Measurements from ENCODE around the gene PCDH19.

PCDH19 gene

DNA sequence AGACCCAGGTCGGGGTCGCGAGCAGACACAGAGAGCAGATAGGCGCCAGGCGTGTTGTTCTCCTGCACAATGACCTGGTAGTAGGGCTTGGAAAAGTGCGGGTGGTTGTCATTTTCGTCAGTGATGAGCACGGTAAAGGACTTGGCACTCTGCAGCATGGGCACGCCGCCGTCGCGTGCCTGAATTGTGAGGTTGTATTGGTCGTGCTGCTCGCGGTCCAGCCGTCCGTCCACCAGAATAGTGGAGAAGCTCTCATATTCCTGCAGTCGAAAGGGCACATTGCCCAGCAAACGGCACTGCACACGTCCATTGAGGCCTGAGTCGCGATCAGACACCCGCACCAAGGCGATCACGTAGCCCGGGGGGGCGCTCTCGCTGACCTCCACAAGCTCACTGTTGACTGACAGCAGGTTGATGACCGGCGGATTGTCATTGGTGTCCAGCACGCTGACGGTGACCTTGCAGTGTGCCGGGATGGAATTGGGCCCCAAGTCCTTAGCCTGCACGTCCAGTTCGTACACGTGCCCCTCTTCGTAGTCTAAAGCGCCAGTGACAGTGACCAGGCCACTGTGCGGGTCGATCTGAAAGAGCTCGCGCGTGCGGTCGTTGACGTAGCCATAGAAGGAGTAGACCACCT lies 2.8 kb downstream of the PCDH19 start:
- no peak overlapping the region for H3K4me3 ChIP-seq
- no peak overlapping the region for H3K27ac ChIP-seq

DNA sequence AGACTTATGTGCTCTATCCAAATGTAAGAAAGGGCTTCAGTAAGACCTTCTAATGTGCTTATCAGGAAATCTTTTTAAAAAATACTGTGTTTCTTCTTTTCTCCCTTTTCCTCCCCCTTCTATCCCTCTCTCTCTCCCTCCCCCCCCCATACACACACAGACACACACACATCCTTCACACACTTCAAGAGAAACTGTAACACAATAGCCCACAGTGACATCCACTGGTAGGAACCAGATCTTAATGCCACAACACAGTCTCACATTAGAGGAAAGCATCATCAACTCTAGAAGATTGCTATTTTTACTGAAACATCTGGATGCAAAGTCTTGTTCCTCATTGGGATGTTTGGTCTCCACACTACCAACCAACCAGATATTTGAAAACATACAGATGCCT lies 4.6 kb downstream of the PCDH19 start:
- Histone ChIP-seq H3K4me3 (no peak overlapping the region), H3K27ac (no peak overlapping the region)

DNA sequence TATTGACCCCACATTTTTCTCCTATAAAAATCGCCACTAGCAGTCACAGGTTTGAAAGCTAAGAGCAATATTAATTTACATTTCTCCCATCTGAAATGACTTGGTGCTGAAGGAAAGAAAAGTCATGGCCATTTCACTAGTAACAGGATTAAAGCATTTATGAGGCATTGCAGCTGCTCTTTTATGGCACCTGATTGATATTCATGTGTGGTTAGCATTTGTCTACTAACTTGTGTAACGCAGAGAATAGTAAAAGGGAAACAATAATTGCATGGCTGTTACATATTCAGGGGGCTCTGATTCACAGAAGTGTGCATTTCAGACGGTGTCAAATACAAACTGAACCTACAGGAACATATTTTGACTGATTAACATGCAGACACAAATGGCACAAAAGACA lies 5.2 kb downstream of the PCDH19 start:
- Histone ChIP-seq H3K27ac (no peak overlapping the region), H3K4me3 (no peak overlapping the region)

DNA sequence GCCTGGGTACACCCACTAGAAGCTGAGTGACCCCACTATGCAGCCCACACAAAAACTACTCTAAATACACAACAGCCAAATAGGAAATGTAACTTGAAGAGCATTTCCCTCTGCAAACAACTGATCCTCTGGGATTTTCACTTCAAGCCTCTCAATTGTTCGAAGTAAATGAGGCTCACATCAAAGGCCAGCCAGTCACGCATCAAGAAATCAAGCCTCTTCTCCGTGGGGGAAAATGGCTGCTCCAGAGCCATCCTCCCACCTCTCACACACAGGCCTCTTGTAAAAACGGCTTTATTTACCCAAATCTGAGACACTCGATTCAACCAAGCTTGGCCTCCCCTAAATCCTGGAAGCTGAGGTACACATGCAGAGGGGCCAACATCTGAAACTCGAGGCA lies 14.3 kb downstream of the PCDH19 start:
- H3K4me3 ChIP-seq: no peak overlapping the region
- no peak overlapping the region for H3K27ac ChIP-seq

DNA sequence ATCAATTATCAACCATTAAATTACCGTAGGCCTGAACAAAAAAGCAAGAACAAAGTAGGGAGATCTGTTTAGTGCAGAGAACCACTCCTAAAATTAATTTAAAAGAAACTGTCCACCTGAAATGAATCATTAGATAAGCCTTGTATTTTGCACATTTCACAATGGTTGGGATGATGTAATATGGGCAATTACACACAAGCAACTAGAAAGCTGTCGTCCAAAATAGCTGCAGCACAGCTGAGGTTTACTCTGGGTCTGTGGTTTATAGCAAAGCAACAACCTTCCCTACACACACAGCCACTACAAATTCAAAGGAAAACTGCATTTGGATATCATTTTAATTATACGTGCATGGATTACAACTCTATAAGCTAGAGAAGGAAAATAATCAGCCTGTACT lies 28.5 kb downstream of the PCDH19 start:
- H3K4me3 ChIP-seq: no peak overlapping the region
- H3K27ac ChIP-seq: no peak overlapping the region

DNA sequence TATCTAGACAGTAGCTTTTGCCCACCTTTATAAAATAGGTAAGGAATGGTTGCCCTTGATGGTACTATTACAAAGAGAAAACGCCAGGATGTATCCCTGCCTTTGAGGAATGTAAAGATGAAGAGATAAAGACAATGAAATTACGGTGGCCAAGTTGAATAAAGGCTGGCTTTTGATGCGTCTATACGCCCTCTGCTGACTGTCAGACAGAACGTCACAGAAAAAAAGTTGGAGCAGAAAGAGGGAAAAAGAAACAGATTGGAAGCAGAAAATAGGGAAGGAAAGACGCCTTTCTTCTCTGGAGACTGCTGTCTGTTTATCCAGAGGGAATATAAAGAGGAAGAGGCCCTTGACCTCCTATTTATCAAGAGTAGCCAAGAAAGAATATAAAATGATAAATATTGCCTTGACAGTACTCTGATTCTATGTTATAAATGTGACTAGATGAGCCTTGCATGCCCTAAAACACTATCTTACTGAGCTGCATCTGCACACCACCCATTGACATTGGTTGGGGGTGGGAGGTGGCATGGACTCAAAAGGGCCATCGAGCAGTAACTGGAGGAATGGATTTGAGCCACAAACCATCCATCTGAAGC lies 30.6 kb downstream of the PCDH19 start:
- H3K4me3 ChIP-seq: no peak overlapping the region
- H3K27ac ChIP-seq: no peak overlapping the region

DNA sequence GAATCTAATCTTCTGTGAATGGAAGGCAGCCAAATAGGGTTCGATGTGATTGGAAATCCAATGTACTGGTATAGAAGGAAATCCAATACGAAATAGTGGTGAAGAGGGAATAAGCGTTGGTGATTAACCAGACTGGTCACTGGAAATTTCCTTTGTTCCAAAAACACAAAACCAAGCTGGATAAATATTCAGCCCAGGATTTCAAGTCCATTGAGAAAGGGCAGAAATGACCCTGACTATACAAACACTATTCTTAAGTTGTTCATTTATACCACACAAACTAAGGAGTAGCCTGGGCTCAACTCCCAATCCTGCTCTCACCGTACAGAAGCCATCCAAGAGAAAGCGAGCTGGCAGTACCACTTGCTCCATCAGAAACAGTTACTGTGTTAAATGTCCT lies 32.2 kb downstream of the PCDH19 start:
- no peak overlapping the region for H3K27ac ChIP-seq

DNA sequence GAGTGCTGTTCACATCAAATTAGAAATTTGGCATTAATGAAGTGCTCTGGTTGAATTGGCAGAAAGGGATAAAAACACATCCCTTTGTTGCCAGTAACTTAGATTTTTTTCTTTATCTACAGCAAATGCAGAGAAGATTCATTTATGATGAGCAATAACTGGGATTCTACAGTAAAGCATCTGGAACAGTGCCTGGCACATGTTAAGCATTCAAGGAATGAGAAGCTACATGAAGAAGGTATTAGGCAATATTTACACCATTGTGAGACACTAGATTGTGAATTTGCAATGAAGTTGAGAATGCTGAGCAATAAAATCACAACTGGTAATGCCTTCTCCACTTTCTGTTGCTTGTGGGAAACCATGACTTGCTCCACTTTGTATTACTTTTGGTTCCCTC lies 33.5 kb downstream of the PCDH19 start:
- no peak overlapping the region for H3K27ac ChIP-seq
- no peak overlapping the region for H3K4me3 ChIP-seq

More for the DNA sequence above, 32.2 kb downstream of the PCDH19 start:
- H3K4me3 ChIP-seq: no peak overlapping the region

DNA sequence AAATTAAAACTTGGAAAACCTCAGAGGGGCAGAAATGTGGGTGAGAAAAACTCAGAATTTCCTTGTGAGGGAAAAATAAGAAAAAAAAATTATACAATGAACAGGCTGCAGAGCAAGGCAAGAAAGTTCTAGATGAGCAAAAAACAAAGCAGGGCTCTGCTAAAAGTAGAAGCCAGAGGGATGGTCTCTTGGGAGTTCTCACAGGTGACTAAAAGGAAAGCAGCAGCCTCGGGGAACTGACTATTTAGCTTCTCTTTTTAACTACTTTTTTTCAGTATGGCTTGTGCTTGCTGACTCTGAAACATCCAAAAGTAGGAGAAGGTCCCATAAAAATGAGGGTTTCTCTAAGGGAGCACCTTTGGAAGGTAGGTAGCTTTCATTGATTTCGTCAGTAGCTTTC lies 36.4 kb downstream of the PCDH19 start:
- Histone ChIP-seq H3K27ac (no peak overlapping the region), H3K4me3 (no peak overlapping the region)

DNA sequence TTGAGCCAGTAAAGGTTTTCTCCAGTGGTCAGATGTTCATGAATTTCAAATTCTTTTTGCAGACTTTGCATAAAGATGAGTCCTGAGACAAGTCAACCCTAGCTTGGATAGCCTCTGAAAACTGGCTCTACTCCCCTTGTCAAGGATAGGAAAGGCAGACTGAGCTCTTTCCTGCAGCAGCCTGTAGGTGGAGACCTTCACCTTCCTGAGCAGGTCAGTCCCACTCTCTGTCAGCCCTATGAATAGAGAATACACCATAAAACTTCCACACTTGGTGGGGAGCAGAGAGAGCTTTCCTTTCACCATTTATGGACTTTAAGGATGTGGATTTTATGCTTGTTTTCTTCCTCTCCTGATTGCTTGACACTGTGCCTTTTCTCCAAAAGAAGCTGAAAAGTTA lies 41.9 kb downstream of the PCDH19 start:
- H3K27ac ChIP-seq: no peak overlapping the region
- no peak overlapping the region for H3K4me3 ChIP-seq

DNA sequence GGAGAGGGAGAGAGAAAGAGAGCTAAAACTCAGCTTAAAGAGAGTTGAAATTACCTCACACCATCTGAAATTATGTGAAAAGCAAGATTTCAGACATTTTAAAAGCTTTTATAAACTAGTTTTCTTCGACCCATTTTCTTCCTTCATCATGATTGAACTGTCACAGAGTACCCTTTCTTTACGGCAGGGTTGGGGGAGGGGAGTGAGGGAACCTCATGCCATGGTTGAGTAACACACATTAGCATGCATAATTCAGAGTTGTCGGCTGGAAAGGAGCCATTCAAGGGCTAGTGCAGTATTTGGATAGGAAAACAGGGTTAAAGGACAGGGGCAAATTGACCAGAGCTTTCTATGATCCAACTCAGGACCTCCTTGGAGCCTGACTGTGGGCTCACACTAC lies 46.2 kb downstream of the PCDH19 start:
- no peak overlapping the region for H3K4me3 ChIP-seq
- H3K27ac ChIP-seq: no peak overlapping the region

DNA sequence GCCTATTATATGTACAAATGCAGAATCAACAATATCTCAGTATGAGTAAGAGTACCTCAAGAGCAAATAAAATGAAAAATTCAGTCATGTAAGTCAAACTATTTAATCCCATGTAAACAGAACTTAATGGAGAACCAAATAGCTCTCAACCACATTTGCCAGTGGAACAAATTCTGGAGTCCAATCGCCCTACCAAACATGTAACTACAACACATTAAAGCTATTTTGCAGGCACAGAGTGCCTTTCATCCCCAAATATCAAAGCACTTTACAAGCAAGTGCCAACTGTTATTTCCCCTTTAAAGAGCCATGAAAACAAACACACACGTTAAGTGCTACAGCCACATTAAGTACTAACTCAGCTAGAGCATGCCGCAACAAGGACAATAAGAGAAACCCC lies 51.3 kb downstream of the PCDH19 start:
- Histone ChIP-seq H3K4me3 (no peak overlapping the region), H3K27ac (no peak overlapping the region)

DNA sequence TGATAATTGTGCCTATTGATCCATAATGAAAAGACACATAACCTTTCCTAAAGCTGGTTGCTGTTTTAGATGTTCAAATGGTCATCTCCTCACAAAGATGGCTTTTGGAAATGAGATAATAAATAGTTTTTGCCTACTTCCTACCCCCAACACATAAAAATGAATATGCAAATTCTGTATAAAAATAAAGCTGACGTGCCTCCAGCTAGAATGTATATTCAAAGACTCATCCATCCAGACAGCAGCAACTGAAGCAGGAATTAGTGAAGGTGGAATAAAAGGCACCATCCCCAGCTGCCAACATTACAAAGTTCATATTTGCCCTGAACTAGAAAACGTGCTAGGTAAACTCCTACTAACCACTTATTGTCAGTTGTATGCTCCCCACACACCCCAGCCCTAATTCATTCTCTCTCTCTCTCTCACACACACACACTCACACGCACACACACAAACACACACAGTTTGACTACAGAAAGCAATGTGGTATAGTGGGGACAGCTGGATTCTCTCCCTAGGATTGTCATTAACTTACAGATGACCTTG lies 53.6 kb downstream of the PCDH19 start:
- H3K27ac ChIP-seq: no peak overlapping the region

DNA sequence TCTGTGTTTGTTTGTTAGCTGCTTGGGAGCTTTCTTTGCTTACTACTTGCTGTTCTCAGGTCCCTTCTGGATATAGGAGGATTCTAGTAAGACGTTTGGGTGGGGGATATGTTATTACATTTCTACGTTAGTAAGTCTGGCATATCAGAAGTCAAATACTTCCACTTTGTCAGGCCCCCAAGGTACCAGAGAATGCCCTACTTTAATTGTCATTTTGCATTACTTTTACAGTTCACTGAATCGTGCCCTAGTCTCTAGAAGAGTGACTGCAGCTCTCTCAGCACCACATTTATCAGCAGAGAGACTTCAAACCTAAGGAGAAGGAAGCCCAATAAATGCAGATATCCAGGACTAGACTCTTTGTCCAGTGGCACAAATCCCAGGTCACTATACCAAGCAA lies 54.4 kb downstream of the PCDH19 start:
- Histone ChIP-seq H3K4me3 (no peak overlapping the region), H3K27ac (no peak overlapping the region)

More for the DNA sequence above, 53.6 kb downstream of the PCDH19 start:
- H3K4me3 ChIP-seq: no peak overlapping the region

DNA sequence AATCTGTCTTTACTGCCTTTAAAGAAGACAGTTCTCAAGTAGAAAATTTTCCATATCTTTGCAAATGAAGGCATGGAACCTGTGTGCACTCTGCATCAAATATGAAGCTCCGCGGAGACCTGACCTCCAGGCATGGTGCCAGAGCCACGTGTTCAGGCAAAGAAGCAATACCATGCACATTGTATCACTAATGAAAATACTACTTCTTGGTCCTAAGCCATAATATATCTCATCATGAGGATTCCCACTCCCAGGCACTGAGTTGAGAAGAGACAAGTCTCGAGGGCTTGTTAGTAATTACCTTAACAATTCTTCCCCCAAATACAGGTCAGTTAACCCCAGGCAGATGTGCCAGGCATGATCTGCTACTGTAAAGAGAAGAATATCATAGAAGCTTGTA lies 56.7 kb downstream of the PCDH19 start:
- no peak overlapping the region for H3K27ac ChIP-seq
- H3K4me3 ChIP-seq: no peak overlapping the region

DNA sequence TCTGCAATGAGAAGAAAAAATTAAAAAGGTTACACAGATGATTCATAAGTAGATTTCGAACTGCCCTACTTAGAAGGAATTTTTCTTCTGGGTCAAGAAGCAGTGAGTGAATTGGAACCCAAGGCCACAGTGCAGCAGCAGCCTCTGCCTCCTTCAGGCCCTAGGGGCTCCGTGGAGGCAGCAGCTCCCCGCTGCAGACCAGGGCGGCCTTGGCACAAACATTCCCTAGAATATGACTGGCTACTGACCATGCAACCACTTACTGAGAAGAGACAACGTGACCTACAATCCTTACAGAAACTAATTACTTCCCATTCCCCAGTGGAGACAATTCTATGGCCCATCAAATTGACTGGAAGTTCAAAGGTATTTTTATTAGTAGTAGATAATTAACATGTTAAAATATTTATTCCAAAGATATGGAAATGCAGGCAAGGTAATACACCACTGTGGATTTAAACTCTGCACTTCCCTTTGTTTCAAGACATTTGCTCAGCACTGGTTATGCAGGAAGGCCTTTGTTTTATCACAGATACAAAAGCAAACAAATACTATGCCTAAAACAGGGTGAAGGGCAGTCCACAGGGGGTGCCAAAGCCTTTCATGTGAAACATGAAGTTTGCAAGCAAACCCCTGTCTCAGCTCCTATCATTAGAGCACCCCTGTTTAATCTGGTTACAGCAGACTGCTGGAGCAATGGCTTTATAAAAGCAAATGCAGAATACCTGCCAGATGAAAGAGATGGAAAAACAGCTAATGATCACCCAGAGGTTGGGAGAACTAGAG lies 59.2 kb downstream of the PCDH19 start:
- Histone ChIP-seq H3K4me3 (no peak overlapping the region), H3K27ac (no peak overlapping the region)

DNA sequence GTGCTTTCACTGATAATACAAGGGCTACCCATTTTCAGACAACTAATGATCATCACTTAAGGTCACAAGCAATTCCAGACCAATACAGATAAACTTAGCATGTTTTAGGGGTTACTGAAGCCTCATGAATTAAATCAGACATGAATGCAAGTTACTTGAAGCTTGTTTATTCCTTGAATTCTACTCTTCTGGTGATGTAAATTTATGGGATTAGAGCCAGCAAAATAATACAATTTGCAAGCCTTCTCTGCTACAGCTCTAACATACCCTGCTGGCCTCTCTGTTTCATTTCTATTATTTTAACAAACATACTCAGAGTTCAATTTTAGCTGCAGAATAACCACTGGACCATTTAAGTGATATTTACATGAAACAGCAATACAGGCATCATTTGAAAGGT lies 60.7 kb downstream of the PCDH19 start:
- no peak overlapping the region for H3K27ac ChIP-seq
- no peak overlapping the region for H3K4me3 ChIP-seq

DNA sequence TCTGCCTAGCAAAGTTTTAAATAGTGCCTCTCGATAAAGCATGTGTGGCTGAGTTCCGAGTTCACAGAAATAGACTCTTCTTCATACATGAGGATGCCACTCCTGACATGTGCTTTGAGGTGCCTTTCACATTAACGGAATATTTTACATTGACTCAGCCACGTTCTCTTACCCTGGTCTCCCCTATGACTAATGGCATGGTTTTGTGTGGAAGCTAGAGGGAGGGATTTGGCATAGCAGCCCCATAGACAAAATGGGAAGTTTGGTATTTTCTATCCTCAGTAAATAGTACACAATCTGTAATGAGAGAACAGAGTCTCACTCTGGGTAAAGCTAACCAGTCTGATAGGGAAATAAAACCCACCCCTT lies 68.9 kb downstream of the PCDH19 start:
- no peak overlapping the region for H3K4me3 ChIP-seq

DNA sequence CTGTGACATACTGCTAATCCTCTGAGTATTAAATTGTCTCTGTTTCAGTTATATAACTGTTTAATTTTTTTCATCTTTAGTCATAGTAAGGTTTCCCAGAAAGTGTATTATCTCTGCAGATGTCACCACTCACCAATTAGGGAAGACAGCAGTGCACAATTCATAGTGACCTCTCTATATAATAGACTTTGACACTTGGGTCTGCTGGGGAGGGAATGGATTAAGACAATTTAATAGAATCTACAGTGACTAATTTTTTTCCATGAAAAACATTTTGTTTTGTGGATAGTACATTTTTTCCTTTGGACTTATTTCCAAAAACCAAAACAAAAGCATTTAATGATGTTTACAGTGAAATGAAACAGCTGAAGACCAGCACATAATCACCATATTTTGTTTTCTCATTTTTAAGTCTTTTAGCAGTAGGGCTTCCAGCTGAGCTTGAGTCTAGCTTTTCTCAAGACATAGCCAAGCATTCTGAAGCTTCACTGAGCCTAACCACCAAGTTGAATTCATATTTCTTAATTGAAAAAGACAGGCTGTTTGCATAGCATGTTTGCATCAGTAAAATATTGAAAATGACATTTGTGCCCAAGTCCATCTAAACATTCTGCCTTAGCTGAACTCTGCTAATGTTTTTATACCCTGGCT lies 69.5 kb downstream of the PCDH19 start:
- Histone ChIP-seq H3K27ac (no peak overlapping the region), H3K4me3 (no peak overlapping the region)

More for the DNA sequence above, 68.9 kb downstream of the PCDH19 start:
- no peak overlapping the region for H3K27ac ChIP-seq

DNA sequence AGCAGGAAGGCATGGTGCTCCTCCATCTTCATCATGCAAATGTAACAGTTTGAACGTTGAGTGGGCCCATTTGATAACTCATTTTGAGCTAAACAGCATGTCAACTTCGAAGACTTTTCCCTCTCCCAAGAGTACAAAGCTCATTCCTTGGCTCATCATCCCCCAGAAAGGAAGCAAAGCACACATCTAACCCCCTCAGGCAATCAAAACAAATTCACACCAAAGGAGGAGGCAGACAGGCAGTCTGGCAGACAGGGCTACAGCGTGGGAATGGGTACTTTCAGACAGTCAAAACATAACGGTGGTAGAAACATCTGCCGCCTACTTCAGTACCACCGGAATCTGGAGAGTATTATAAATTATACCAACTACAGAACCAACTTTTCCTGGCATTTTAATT lies 81.7 kb downstream of the PCDH19 start:
- no peak overlapping the region for H3K27ac ChIP-seq
- no peak overlapping the region for H3K4me3 ChIP-seq

DNA sequence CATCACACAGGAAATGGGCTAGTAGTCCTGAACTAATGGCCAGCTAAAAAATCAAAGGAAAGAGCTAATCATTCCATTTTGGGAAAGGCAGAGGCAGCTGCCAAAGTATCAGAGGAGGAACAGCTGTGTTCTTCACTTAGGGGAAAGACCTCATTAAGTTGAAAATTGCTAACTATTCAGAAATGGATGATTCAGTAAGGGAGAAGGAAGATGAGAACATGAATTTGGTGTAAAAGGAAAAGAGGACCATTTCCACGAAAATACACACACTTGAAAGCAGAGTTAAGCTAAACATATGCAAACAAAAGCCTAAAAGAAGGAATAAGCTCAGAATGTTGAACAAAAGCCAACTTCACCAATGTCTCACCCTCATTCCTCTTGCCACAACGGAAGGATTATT lies 90.4 kb downstream of the PCDH19 start:
- Histone ChIP-seq H3K4me3 (no peak overlapping the region), H3K27ac (no peak overlapping the region)
